GM12878 (cell line): ENCODE results near the gene KYAT1. TPM values are rescaled to one million over a fixed set of nuclear protein-coding genes. Genes with fewer than 3 reads are reported as not detected.

Source experiments
- BCL3 ChIP-seq: IDR thresholded peaks from 2 replicates; pipeline ENCODE4 v1.6.1; 2011; ENCODE audit warnings: borderline replicate concordance, low read depth, mild to moderate bottlenecking, moderate library complexity, low read length; ENCODE audit not compliant: insufficient read depth, poor library complexity, severe bottlenecking
- CHD4 ChIP-seq: fragments of 200-600 bp; sonication (generic); IDR thresholded peaks from 2 replicates; pipeline ENCODE4 v1.6.1; 2016; ENCODE audit warnings: mild to moderate bottlenecking
- E2F4 ChIP-seq: IDR thresholded peaks from 2 replicates; pipeline ENCODE4 v1.6.1; 2012; ENCODE audit warnings: low read depth, low read length, improper control_type of control experiment
- FOS ChIP-seq: IDR thresholded peaks from 3 replicates; pipeline ENCODE4 v1.6.1; 2011; ENCODE audit warnings: borderline replicate concordance; ENCODE audit not compliant: insufficient read length; ENCODE audit errors: extremely low read depth
- FOXM1 ChIP-seq: IDR thresholded peaks from 2 replicates; pipeline ENCODE4 v1.6.1; 2012; ENCODE audit warnings: low read depth, mild to moderate bottlenecking, inconsistent platforms, low read length, moderate library complexity
- HCFC1 ChIP-seq: fragments of 150-350 bp; IDR thresholded peaks from 2 replicates; pipeline ENCODE4 v1.6.1; 2014; ENCODE audit warnings: low read length
- JUND ChIP-seq: IDR thresholded peaks from 2 replicates; pipeline ENCODE4 v1.6.1; 2012; ENCODE audit warnings: low read depth, mild to moderate bottlenecking, low read length, improper control_type of control experiment, moderate library complexity
- NFYA ChIP-seq: IDR thresholded peaks from 2 replicates; pipeline ENCODE4 v1.6.1; 2011; ENCODE audit warnings: low read depth, mild to moderate bottlenecking, low read length, improper control_type of control experiment, borderline replicate concordance
- PML ChIP-seq: IDR thresholded peaks from 2 replicates; pipeline ENCODE4 v1.6.1; 2012; ENCODE audit warnings: low read length, inconsistent platforms
- POU2F2 ChIP-seq: IDR thresholded peaks from 3 replicates; pipeline ENCODE4 v1.6.1; 2011; ENCODE audit warnings: low read depth, mild to moderate bottlenecking, low read length, borderline replicate concordance
- SMARCA5 ChIP-seq: fragments of 450-650 bp; IDR thresholded peaks from 2 replicates; pipeline ENCODE4 v1.6.1; 2017; ENCODE audit warnings: mild to moderate bottlenecking
- SREBF1 ChIP-seq: IDR thresholded peaks from 2 replicates; pipeline ENCODE4 v1.6.1; 2012; ENCODE audit warnings: mild to moderate bottlenecking, low read length
- SREBF2 ChIP-seq: IDR thresholded peaks from 2 replicates; pipeline ENCODE4 v1.6.1; 2012; ENCODE audit warnings: mild to moderate bottlenecking, low read length
- STAT3 ChIP-seq: IDR thresholded peaks from 2 replicates; pipeline ENCODE4 v1.6.1; 2011; ENCODE audit warnings: low read depth, low read length, improper control_type of control experiment
- TAF1 ChIP-seq: IDR thresholded peaks from 2 replicates; pipeline ENCODE4 v1.6.1; 2011; ENCODE audit warnings: mild to moderate bottlenecking, low read depth, low read length, borderline replicate concordance
- TCF12 ChIP-seq: IDR thresholded peaks from 2 replicates; pipeline ENCODE4 v1.6.1; 2011; ENCODE audit warnings: low read depth, mild to moderate bottlenecking, low read length
- WRNIP1 ChIP-seq: IDR thresholded peaks from 2 replicates; pipeline ENCODE4 v1.6.1; 2011; ENCODE audit warnings: low read depth, low read length, improper control_type of control experiment, borderline replicate concordance
- YBX1 ChIP-seq: fragments of 450-650 bp; IDR thresholded peaks from 2 replicates; pipeline ENCODE4 v1.6.1; 2016; ENCODE audit warnings: antibody characterized with exemption
- YY1 ChIP-seq: IDR thresholded peaks from 2 replicates; pipeline ENCODE4 v1.6.1; 2011; ENCODE audit warnings: low read depth, mild to moderate bottlenecking, low read length
- polyA plus RNA-seq, 11 experiments: library from polyadenylated mRNA; depleted of rRNA in 4 of 11; unstranded in 6 of 11; stranded (reverse) in 5 of 11; fragments of >200 nt; fragmentation: Nextera tagmentation in 4 of 11; fragmentation: Illumina TruSeq in 1 of 11; extraction: Ambion mirVana in 4 of 11; extraction: Trizol in 1 of 11; gene quantifications; 1 replicate in 1 of 11; 2 replicates in 10 of 11; pipeline versions ENCODE4 v1.2.1 to v1.2.3, GENCODE V29; 2011 to 2016; ENCODE audit warnings: inconsistent platforms in 2 of 11, missing spikeins in 2 of 11, low read depth in 1 of 11
- total RNA-seq, 4 experiments: library from RNA; depleted of rRNA in 3 of 4; stranded (reverse); fragments of >200 nt in 3 of 4; fragmentation: Illumina TruSeq in 1 of 4; extraction: Trizol in 1 of 4; gene quantifications; 2 replicates each; pipeline versions ENCODE4 v1.2.1 to v1.2.3, GENCODE V29; 2013 to 2021
- TF ChIP-seq, protein P1 (sequence below): fragments of 450-650 bp; IDR thresholded peaks from 2 replicates; pipeline ENCODE4 v1.6.1; 2017; ENCODE audit warnings: borderline replicate concordance
- TF ChIP-seq, protein P2 (sequence below): fragments of 450-650 bp; IDR thresholded peaks from 2 replicates; pipeline ENCODE4 v1.6.1; 2017; ENCODE audit warnings: antibody characterized with exemption, mild to moderate bottlenecking, moderate library complexity
- TF ChIP-seq, protein P3 (sequence below): fragments of 450-650 bp; IDR thresholded peaks from 2 replicates; pipeline ENCODE4 v1.6.1; 2018; ENCODE audit warnings: mild to moderate bottlenecking, low read depth, moderate library complexity; ENCODE audit not compliant: partially characterized antibody

The KYAT1 gene
- total and polyA plus RNA-seq, 10 of the 15 experiments (the other 5 are each of a cell fraction or from before 2014, with no cell fraction given), result 5.8 to 15.7 (median 11.4) TPM

- TF ChIP-seq, protein P1, sequence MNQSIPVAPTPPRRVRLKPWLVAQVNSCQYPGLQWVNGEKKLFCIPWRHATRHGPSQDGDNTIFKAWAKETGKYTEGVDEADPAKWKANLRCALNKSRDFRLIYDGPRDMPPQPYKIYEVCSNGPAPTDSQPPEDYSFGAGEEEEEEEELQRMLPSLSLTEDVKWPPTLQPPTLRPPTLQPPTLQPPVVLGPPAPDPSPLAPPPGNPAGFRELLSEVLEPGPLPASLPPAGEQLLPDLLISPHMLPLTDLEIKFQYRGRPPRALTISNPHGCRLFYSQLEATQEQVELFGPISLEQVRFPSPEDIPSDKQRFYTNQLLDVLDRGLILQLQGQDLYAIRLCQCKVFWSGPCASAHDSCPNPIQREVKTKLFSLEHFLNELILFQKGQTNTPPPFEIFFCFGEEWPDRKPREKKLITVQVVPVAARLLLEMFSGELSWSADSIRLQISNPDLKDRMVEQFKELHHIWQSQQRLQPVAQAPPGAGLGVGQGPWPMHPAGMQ, result no peak
- peak; percentile 46; the same call in 1 of the 3 replicates for TF ChIP-seq POU2F2
- no peak for TF ChIP-seq SREBF1
- peak; percentile 82; the same call in 1 of the 2 replicates for TF ChIP-seq PML
- no peak for TF ChIP-seq HCFC1
- no peak for TF ChIP-seq TCF12
- TF ChIP-seq, protein P2, sequence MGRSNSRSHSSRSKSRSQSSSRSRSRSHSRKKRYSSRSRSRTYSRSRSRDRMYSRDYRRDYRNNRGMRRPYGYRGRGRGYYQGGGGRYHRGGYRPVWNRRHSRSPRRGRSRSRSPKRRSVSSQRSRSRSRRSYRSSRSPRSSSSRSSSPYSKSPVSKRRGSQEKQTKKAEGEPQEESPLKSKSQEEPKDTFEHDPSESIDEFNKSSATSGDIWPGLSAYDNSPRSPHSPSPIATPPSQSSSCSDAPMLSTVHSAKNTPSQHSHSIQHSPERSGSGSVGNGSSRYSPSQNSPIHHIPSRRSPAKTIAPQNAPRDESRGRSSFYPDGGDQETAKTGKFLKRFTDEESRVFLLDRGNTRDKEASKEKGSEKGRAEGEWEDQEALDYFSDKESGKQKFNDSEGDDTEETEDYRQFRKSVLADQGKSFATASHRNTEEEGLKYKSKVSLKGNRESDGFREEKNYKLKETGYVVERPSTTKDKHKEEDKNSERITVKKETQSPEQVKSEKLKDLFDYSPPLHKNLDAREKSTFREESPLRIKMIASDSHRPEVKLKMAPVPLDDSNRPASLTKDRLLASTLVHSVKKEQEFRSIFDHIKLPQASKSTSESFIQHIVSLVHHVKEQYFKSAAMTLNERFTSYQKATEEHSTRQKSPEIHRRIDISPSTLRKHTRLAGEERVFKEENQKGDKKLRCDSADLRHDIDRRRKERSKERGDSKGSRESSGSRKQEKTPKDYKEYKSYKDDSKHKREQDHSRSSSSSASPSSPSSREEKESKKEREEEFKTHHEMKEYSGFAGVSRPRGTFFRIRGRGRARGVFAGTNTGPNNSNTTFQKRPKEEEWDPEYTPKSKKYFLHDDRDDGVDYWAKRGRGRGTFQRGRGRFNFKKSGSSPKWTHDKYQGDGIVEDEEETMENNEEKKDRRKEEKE, result no peak
- no peak for TF ChIP-seq FOXM1
- no peak for TF ChIP-seq E2F4
- no peak for TF ChIP-seq YBX1
- TF ChIP-seq TAF1, result peak; percentile 89
- no peak for TF ChIP-seq FOS
- no peak for TF ChIP-seq NFYA
- TF ChIP-seq CHD4, result no peak
- TF ChIP-seq YY1, result peak; percentile 96
- no peak for TF ChIP-seq JUND
- no peak for TF ChIP-seq SMARCA5
- peak; percentile 56 for TF ChIP-seq BCL3
- TF ChIP-seq STAT3, result no peak
- no peak for TF ChIP-seq SREBF2
- TF ChIP-seq WRNIP1, result no peak
- TF ChIP-seq, protein P3, sequence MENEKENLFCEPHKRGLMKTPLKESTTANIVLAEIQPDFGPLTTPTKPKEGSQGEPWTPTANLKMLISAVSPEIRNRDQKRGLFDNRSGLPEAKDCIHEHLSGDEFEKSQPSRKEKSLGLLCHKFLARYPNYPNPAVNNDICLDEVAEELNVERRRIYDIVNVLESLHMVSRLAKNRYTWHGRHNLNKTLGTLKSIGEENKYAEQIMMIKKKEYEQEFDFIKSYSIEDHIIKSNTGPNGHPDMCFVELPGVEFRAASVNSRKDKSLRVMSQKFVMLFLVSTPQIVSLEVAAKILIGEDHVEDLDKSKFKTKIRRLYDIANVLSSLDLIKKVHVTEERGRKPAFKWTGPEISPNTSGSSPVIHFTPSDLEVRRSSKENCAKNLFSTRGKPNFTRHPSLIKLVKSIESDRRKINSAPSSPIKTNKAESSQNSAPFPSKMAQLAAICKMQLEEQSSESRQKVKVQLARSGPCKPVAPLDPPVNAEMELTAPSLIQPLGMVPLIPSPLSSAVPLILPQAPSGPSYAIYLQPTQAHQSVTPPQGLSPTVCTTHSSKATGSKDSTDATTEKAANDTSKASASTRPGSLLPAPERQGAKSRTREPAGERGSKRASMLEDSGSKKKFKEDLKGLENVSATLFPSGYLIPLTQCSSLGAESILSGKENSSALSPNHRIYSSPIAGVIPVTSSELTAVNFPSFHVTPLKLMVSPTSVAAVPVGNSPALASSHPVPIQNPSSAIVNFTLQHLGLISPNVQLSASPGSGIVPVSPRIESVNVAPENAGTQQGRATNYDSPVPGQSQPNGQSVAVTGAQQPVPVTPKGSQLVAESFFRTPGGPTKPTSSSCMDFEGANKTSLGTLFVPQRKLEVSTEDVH, result no peak
Measured at GRCh38 chr9:128829477-128830251, 52.1 kb downstream of the KYAT1 start, which contains the start of gene SPOUT1 (continued).
